Measurements from ENCODE around the gene CREB3L2.

GRCh38 chr7:137948083-137948844 lies 53.6 kb downstream of the CREB3L2 start:
- TF ChIP-seq ZNF48 (tag by site-specific recombination; IDR thresholded peaks at IDR 0.05), result no peak
- TF ChIP-seq, protein P1, sequence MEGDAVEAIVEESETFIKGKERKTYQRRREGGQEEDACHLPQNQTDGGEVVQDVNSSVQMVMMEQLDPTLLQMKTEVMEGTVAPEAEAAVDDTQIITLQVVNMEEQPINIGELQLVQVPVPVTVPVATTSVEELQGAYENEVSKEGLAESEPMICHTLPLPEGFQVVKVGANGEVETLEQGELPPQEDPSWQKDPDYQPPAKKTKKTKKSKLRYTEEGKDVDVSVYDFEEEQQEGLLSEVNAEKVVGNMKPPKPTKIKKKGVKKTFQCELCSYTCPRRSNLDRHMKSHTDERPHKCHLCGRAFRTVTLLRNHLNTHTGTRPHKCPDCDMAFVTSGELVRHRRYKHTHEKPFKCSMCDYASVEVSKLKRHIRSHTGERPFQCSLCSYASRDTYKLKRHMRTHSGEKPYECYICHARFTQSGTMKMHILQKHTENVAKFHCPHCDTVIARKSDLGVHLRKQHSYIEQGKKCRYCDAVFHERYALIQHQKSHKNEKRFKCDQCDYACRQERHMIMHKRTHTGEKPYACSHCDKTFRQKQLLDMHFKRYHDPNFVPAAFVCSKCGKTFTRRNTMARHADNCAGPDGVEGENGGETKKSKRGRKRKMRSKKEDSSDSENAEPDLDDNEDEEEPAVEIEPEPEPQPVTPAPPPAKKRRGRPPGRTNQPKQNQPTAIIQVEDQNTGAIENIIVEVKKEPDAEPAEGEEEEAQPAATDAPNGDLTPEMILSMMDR (tag by site-specific recombination; IDR thresholded peaks at IDR 0.05), result no peak
- TF ChIP-seq, protein P2, sequence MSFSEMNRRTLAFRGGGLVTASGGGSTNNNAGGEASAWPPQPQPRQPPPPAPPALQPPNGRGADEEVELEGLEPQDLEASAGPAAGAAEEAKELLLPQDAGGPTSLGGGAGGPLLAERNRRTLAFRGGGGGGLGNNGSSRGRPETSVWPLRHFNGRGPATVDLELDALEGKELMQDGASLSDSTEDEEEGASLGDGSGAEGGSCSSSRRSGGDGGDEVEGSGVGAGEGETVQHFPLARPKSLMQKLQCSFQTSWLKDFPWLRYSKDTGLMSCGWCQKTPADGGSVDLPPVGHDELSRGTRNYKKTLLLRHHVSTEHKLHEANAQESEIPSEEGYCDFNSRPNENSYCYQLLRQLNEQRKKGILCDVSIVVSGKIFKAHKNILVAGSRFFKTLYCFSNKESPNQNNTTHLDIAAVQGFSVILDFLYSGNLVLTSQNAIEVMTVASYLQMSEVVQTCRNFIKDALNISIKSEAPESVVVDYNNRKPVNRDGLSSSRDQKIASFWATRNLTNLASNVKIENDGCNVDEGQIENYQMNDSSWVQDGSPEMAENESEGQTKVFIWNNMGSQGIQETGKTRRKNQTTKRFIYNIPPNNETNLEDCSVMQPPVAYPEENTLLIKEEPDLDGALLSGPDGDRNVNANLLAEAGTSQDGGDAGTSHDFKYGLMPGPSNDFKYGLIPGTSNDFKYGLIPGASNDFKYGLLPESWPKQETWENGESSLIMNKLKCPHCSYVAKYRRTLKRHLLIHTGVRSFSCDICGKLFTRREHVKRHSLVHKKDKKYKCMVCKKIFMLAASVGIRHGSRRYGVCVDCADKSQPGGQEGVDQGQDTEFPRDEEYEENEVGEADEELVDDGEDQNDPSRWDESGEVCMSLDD (tag by site-specific recombination; IDR thresholded peaks at IDR 0.05), result no peak
- TF ChIP-seq ZNF76 (tag by site-specific recombination; IDR thresholded peaks at IDR 0.05; ENCODE audit: borderline replicate concordance, low read depth), result no peak
- no peak for TF ChIP-seq SP3 (tag by site-specific recombination; IDR thresholded peaks at IDR 0.05)
- no peak for TF ChIP-seq GLI4 (tag by site-specific recombination; IDR thresholded peaks at IDR 0.05)
- no peak for TF ChIP-seq ZNF830 (tag by site-specific recombination; IDR thresholded peaks at IDR 0.05; ENCODE audit: low read depth)
- TF ChIP-seq ZNF248 (tag by site-specific recombination; IDR thresholded peaks at IDR 0.05), result no peak
- no peak for TF ChIP-seq ZNF175 (tag by site-specific recombination; IDR thresholded peaks at IDR 0.05)
- TF ChIP-seq ZNF664 (tag by site-specific recombination; IDR thresholded peaks at IDR 0.05), result no peak
- no peak for TF ChIP-seq ZNF2 (tag by site-specific recombination; IDR thresholded peaks at IDR 0.05)
- no peak for TF ChIP-seq ZNF776 (tag by site-specific recombination; IDR thresholded peaks at IDR 0.05; ENCODE audit: borderline replicate concordance)
- TF ChIP-seq, protein P3, sequence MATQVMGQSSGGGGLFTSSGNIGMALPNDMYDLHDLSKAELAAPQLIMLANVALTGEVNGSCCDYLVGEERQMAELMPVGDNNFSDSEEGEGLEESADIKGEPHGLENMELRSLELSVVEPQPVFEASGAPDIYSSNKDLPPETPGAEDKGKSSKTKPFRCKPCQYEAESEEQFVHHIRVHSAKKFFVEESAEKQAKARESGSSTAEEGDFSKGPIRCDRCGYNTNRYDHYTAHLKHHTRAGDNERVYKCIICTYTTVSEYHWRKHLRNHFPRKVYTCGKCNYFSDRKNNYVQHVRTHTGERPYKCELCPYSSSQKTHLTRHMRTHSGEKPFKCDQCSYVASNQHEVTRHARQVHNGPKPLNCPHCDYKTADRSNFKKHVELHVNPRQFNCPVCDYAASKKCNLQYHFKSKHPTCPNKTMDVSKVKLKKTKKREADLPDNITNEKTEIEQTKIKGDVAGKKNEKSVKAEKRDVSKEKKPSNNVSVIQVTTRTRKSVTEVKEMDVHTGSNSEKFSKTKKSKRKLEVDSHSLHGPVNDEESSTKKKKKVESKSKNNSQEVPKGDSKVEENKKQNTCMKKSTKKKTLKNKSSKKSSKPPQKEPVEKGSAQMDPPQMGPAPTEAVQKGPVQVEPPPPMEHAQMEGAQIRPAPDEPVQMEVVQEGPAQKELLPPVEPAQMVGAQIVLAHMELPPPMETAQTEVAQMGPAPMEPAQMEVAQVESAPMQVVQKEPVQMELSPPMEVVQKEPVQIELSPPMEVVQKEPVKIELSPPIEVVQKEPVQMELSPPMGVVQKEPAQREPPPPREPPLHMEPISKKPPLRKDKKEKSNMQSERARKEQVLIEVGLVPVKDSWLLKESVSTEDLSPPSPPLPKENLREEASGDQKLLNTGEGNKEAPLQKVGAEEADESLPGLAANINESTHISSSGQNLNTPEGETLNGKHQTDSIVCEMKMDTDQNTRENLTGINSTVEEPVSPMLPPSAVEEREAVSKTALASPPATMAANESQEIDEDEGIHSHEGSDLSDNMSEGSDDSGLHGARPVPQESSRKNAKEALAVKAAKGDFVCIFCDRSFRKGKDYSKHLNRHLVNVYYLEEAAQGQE (tag by site-specific recombination; IDR thresholded peaks at IDR 0.05), result no peak
